Posterior vena cava (tissue), 2 donors: Measurements from ENCODE around the gene DSCAML1. TPM values are rescaled to one million over a fixed set of nuclear protein-coding genes. Genes with fewer than 3 reads are reported as not detected.

Experiments
- DNase-seq: peaks from one replicate; pipeline ENCODE4 v3.0.0-alpha.2; 2020; ENCODE audit warnings: low spot score
- intact Hi-C, 2 donors: fragments of 100-400 bp; cut with DNase I; formaldehyde crosslinking; loops; one replicate each; pipeline versions ENCODE4 v1.14.1 to v1.14.2; 2022 to 2023
- total RNA-seq, 2 donors: library from RNA; stranded (reverse); fragmentation: NEBNext Ultra II Directional; extraction: Animal tissue kit (Norgen Biotek cat#: 25700); gene quantifications; one replicate each; pipeline ENCODE4 v1.2.1, GENCODE V29; 2021
- donor health status: DM: yes; HTN: yes; CAD: no.
- donor health status: DM: yes; HTN: yes; CAD: no.

The DSCAML1 gene
- total RNA-seq, 2 donors from 2014 or later: 1.2 to 1.5 TPM

DNA sequence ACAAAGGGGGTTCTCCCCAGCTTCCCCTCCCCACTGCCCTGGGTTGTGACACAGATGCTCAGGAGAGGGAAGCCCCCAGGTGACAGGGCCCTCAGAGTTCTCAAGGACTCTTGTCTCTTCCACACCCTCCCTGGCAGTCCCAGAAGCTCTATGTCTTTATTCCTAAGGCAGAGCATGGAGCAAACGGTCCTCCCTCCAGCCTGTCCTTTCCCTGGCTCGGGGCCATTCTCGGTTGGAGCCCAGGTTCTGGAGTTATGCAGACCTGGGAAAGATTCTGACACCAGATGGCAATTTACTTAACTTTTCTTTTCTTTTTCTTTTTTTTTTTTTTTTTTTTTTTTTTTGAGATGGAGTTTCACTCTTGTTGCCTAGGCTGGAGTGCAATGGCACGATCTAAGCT, 282.8 kb downstream of the DSCAML1 start:
- intact Hi-C loops: no loop called here
- DNase-seq: no peak

GRCh38 chr11:117513666-117514065, 283.4 kb downstream of the DSCAML1 start:
- DNase-seq: no peak
- intact Hi-C loops: no loop called here

DNA sequence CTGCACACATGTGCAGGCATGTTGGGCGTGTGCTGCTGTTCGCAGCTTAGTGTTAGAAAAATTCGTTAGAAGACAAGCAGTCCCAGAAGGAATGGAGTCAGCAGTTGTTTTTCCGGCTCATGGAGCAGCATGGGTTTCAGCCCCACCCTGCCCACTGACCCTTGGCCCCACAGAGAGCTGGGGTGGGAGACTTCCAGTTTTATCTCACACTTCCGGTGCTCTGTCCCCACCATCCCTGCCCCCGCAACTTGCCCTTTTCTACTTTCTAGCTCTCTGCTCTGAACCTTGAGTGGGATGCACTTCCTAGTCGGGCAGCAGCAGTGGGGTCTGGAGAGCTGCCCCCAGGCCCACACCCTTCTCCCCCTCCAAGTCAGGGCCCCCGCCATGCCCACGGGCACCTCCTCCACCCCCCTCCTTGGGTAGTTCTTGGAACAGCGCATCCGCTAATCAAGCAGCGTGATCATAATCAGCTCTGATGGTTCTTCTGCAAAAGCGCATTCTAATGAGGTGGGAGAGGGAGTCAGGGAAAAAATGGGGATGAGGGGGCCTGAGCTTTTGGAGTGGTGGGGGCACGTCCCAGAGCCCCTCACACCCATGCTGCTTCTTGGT, 285.0 kb downstream of the DSCAML1 start:
- intact Hi-C loops: no loop called here
- DNase-seq: no peak

DNA sequence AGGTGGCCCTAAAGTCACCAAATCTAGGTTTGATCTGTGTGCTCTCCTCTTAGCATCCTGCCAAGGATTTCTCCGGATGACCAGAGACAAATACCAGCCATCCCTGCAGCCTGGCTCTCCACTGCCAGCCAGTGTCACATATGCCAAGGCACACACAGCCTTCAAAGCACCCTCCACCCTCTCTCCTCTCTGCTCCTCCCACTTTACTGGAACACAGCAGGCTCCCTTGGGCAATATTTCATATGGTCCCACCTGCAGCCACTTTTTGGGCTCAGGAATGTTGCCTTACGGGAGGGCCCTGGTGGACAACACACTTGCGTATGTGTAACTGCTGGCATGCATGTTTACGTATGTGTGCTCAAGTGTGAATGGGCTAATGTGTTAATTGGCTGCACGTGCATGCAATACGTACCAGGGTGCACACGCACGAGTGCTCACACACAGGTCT, 285.5 kb downstream of the DSCAML1 start:
- no peak for DNase-seq
- intact Hi-C loops: no loop called here

- intact Hi-C loops: no loop called here
- DNase-seq: no peak
Observed at GRCh38 chr11:117510646-117511045, 286.4 kb downstream of the DSCAML1 start.

DNA sequence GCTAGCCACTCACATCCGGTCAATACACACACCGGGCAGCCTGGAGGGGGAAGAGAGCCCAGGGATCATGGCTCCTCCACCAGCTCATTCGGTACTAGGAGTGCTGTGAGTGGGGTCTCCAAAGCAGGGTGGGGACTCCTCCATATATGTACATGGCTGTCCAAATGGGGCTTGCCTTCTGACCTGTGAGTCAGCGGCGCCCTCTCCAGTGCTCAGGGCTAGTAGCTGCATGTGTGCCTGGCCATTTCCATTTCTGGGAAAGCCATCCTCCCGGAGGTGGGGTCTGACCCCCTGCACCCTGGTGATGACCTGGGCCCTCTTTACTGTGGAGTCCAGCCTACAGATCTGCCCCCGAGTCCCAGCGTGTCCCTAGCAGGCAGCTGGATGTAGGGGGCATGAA, 287.5 kb downstream of the DSCAML1 start:
- DNase-seq: no peak

DNA sequence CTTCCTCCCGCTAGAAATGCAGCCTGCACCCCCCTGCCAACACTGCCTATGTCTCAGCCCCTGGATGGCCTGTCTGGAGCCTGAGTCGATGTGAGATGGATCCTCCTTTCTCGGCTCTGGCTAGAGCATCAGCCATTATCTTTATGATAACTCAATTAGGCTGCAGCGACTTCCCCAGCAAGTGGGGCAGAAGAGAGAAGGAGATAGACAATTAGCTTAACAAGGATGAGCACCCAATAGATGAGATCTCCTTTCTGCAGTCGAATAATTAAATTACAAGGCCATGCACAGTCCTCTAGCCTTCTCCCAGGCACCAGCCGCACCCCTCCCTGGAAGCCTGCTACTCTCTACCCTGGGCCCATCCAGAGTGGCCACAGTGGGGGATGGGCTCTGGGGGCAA, 290.0 kb downstream of the DSCAML1 start:
- intact Hi-C loops: no loop called here

More for the DNA sequence above, 287.5 kb downstream of the DSCAML1 start:
- intact Hi-C loops: no loop called here

GRCh38 chr11:117505285-117505970, 291.6 kb downstream of the DSCAML1 start:
- intact Hi-C loops: loop anchor here in 1 of 2 donors (1.0 kb wide), 1 partner anchor 110 kb away; no protein-coding TSS in a partner anchor
- no peak for DNase-seq

More for the DNA sequence above, 290.0 kb downstream of the DSCAML1 start:
- no peak for DNase-seq

DNA sequence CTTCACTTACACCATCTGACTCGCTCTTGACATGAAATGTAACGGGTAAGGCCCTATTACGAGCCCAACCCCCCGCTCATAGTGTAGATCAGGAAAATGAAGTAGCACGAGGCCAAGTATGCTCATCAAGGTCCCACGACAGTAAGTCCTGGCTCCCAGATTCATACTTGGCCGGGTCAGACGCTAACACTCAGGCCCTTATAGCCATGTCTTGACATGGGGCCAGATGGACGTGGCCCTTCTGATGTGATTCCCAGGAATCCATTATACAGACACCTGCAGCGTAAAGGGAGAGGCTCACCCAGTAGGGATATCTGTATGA, 294.3 kb downstream of the DSCAML1 start:
- DNase-seq: no peak
- intact Hi-C loops: no loop called here

DNA sequence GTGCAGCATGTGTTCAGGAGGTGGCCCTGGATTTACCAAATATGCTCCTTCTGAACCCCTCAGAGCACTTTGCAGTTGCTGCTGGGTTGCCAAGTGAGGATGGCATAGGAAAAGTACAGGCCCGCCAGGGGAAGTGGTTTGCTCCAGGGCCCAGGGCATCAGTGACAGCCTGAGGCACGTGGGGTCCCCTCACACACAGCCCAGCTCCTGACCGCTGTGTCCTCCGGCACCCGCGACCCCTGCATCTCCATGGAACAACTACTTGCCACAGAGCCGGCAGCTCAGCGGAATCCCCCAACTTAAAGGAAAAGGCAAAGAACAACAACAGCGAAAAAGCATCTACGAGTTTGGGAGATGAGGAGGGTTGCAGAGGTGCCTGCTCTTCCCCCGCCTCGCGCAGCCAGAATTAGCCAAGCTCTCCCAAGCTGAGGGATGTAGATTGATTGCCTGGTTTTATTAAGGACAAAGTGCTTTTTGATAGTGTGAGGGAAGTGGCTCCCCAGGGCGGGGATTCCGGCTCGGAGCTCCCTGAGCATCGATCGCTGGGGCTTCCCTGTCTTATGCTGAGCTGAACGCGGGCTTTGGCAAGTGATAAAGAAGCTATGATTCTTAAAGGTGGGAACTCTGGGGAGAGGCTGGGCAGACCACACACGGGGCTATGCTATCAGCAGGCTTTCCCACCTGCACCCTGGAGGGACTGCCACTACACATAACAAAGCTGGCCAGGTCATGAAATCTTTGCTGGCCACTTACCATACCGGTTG, 294.8 kb downstream of the DSCAML1 start:
- intact Hi-C loops: no loop called here
- DNase-seq: no peak

DNA sequence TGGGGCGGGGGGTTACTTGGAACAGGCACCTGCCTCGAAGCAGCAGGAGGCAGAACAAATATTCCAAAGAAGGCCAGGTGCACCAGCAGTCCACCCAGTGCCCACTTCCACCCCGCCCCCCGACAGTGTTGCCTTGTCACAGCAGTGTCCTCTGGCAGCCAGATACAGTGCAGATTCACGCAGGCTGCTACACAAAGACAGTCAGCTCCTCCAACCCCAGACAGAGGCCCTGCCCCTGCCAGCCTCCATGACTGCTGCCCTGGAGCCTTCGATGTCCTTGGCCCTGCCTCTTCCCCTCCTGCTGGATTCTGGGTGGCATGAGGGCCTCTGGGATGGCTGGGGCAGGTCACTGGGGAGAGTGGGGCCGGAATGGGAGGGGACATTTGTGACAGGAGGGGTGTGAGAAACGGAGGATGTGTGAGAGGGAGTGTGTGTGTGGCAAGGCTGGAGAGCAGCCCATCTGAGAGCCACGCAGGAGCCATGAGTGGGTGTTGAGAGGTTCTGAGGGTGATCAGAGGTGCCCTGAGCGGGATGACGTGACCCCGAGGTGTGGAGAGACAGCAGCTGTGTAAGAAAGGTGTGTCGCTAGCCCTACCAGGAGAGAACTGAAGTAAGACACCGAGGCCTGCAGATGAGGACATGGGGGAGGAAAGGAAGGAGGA, 295.6 kb downstream of the DSCAML1 start:
- intact Hi-C loops: no loop called here
- DNase-seq: no peak

- intact Hi-C loops: loop anchor here in 1 of 2 donors (5.0 kb wide), 1 partner anchor 381 kb away; no protein-coding TSS in a partner anchor
- no peak for DNase-seq
Observed at GRCh38 chr11:117498791-117499190, 298.2 kb downstream of the DSCAML1 start.

GRCh38 chr11:117497206-117497951, 299.6 kb downstream of the DSCAML1 start:
- intact Hi-C loops: loop anchor here in 1 of 2 donors (5.0 kb wide), 1 partner anchor 380 kb away; no protein-coding TSS in a partner anchor
- no peak for DNase-seq

DNA sequence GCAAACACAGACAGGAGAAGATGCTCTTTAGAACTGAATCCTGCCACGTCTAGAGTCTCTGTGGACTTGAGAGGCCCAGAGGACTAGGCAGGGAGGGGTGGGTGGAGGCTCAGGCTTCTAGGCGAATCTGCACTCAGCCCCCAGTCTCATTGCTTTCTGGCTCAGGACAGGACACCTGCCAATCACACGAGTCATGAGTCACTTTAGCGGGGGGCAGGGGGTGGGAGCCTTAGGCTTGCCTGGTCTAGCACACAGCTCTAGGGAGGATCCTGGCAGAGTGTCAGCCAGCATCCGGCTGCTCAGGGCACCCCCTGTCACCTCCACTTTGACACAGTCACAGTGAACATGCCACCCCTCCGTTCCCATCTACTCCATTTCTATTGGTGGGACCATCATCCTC, 301.7 kb downstream of the DSCAML1 start:
- intact Hi-C loops: loop anchor here in 1 of 2 donors (5.0 kb wide), 1 partner anchor 378 kb away; no protein-coding TSS in a partner anchor
- DNase-seq: no peak

DNA sequence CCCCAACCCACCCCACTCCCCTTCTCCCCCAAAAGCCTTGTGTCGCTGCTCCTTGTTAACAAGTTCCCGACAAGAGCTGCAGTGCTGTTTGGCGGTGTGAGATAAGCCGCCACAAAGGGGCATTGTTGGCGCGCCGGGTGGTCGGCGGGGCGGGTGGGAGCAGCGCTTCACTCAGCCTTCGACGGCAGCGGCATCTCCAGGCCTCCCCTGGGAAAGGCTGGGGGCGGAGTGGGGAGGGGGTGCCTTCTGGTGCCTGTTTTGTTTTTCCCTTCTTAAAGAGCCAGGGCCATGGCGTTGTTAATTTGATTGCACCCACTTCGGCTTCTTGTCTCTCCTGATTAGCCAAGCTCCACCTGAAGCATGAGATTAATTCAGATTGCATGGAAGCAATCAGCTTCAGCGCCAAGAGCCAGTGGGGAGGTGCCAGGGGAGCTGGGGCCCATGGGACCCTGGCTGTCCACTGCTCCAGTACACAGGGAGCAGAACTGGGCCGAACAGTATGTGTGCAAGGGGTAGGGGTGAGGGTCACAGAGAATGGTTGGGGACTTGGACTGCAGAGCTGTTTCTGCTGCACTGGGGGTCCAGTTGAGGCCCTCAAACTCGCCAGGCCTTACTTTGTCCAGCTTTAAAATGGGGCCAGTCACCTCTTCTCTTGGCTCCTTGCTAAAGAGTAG, 304.3 kb downstream of the DSCAML1 start:
- DNase-seq: no peak
- intact Hi-C loops: no loop called here

- DNase-seq: no peak
- intact Hi-C loops: no loop called here
Observed at GRCh38 chr11:117490911-117491310, 306.1 kb downstream of the DSCAML1 start.

DNA sequence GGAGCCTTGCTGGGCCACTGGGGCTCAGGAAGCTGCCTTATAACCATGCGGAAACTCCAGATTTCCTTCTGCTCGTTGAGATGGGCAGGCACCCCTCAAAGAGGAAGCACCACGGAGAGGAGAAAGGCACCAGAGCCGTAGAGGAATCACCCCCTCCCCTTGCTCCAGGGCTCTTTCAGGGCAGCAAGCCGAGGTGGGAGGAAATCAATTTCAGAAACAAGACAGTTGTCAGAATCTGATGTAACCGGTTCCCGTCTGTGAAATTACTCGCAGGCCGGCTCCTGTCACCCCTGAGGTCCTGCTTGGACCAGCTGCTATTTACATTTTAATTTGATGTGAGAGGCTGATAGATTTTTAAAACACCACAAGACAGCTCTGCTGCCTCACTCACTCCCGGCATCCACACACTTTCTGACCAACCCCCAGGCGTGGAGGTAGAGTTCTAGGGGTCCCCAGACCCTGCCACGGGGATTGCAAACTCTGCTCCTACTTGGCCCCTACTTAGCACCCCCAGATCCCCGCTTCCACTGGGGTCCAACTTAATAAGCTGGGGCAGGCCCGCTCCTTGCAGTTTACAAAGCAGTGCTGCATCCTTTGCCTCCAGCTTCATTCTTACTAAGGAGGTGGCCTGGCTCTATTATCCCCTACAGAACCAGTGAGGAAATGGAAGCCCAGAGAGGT, 306.9 kb downstream of the DSCAML1 start:
- intact Hi-C loops: no loop called here
- no peak for DNase-seq
